Stimulated activated CD4-positive, alpha-beta T cell treated with anti-CD3 and anti-CD28 coated beads, Interleukin-1b, Interleukin-23, amount 100 ng/mL, for 4 hours (primary cell): ENCODE results near the gene TFF2.

Experiments used
- DNase-seq, 2 donors: peaks; one replicate each; pipeline ENCODE4 v3.0.0-alpha.2; 2020; ENCODE audit warnings: low read depth in 2 of 2

The TFF2 gene

GRCh38 chr21:42305707-42306147 is 45.1 kb downstream of the TFF2 start:
- no peak for DNase-seq

GRCh38 chr21:42304556-42305454 is 46.0 kb downstream of the TFF2 start:
- no peak for DNase-seq

GRCh38 chr21:42303443-42303842 is 47.4 kb downstream of the TFF2 start:
- no peak for DNase-seq

- no peak for DNase-seq
These were observed 48.0 kb downstream of the TFF2 start for GRCh38 chr21:42302794-42303193.

GRCh38 chr21:42302076-42302650 is 48.6 kb downstream of the TFF2 start:
- DNase-seq, result no peak

GRCh38 chr21:42301371-42302075 is 49.3 kb downstream of the TFF2 start:
- DNase-seq, result no peak

- no peak for DNase-seq
These were observed 49.8 kb downstream of the TFF2 start for GRCh38 chr21:42300956-42301355.

GRCh38 chr21:42300045-42300583 is 50.7 kb downstream of the TFF2 start:
- no peak for DNase-seq

GRCh38 chr21:42299324-42300044 is 51.3 kb downstream of the TFF2 start:
- DNase-seq, result no peak

- DNase-seq, result no peak
These were observed 52.1 kb downstream of the TFF2 start for GRCh38 chr21:42298657-42299056.

GRCh38 chr21:42298237-42298636 is 52.6 kb downstream of the TFF2 start:
- DNase-seq, result no peak

GRCh38 chr21:42297377-42297776 is 53.4 kb downstream of the TFF2 start:
- no peak for DNase-seq

- no peak for DNase-seq
These were observed 54.3 kb downstream of the TFF2 start for GRCh38 chr21:42296501-42296900.
